Stimulated activated CD4-positive, alpha-beta T cell treated with anti-CD3 and anti-CD28 coated beads, TNF-alpha, amount 100 ng/mL, for 4 hours (primary cell): Measurements from ENCODE around the gene KRTAP10-11.
"Not testable (repeated sequence)": the region's sequence is repeated elsewhere in the genome, so short reads cannot be mapped to it uniquely, and the experiment has no call there.

Experiments used
- DNase-seq, 3 experiments: peaks; one replicate each; pipeline ENCODE4 v3.0.0-alpha.2; 2020; ENCODE audit warnings: low read depth in 3 of 3

KRTAP10-11 gene

DNA sequence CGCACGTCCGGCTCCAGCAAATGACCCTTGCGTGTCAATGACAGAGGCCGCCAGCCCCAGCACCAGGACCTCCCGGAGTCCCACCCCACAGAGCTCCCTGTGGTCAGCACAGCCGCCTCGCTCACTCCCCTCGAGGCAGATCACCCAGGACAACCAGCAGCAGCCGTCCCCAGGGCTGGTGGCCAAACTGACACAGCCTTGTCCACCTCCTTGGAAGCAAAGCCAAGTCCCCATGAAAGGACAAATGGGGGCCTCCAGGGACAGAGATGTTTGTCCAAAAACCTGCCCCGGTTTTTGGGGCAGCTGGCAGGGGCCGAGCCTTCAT lies 6.9 kb upstream of the KRTAP10-11 start:
- DNase-seq: no peak

DNA sequence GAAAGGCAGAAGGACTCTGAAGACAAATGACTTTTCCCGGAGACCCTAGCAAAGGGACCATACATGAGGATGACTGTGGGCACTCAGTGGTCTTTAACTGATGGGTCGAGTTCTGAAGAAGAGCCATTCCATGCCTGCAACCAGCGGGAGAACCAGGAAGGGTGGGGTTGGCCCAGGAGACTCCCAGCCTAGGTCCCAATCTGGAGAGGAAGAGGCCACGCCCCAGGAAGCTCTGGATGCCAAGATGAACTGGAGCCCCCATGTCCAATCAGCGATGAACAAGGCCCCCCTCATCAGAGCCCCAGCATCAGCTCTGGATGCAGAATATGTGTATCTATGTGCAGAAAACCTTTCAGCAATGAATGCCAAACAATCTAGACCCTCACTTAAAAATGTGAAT lies 5.5 kb upstream of the KRTAP10-11 start:
- no peak for DNase-seq

DNA sequence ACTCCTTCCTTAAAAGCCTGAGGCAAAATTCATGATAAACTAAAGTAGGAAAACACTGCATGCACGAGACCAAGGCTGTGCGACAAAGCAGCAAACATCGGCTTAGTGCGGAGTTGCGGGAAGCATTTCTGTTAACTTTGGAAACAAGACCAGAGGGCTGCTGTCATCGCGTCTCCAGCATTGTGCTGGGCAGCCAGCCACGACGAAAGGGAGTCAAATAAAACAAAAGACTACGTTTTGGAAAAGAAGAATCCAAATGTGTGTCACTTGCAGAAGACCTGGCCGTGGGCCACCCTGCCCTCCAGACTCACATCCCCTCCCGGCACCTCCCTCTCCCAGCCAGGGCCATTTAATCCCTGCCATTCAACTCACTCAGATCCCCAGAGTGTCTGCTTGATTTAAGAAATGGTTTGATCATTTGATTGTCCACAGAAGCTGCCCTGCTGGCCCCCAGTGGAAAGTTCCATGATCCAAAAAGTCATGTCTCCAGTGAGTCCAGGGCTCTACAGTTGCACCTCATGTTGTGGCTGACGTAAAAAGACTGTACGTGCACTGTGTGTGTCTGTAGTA lies 2.4 kb upstream of the KRTAP10-11 start:
- no peak for DNase-seq

DNA sequence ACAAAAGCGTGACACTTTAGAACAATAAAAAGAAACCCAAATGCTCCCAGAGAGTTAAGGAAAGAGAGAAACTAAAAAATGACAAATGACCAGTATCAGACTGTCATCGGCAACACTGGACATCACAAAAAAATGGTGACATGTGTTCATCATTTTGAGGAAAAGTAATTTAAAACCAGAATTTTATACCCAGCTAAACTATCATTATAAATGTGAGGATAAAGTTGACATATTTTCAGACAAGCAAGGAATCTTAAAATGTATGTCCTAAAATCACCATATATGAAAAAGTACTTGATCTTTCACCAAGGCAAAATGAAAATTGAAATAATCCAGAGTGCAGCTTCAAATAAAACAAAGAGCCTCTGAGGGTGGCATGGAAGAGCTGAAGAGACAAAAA lies 1.3 kb upstream of the KRTAP10-11 start:
- no peak for DNase-seq

DNA sequence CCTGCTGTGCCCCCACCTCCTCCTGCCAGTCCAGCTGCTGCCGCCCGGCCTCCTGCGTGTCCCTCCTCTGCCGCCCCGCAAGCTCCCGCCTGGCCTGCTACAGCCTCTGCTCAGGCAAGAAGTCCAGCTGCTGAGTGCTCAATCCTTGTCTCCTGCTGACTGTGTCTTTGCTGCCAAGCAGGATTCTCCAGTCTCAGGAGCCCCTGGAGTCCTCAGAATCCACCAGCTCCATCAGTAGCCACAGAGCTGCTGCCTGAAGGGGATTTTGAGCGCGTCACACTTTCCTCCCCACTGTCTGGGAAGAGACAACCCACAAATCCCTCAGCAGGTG lies 973 bp downstream of the KRTAP10-11 start:
- no peak for DNase-seq

DNA sequence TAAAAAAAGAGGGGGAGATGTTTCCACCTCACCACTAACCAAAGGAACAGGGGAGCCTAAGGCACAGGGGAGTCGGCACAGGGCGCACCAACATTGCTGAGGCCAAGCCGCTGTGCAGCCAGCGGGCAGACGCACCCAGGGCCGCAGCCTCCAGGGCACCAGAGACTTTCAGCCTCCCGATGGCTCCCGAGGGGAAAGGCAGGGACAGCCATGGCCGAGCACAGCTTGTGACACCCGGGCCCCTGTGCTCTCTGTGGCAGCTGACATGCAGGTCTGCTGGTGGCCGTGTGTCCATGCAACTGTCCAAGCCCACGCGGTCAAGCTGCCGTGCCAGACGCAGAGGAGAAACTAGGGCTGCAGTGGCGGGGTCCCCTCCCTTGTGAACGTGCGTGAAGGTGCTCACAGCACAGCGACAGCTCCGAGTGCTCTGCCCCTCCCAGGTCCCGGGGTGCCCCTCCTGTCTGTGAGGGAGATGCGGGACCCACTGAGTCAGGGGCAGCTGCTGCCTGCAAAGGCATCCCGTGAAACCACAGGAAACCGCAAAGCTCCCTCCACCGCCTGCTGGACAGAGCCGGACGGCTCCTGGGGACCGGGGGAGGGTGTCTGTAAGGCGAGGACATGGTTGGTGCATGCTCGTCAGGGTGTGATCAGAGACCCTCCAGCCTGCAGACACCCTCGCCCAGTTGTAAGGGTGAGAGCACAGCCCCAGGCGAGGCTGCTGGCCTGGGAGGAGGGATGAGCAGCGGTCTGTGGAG lies 2.5 kb downstream of the KRTAP10-11 start:
- DNase-seq: no peak

DNA sequence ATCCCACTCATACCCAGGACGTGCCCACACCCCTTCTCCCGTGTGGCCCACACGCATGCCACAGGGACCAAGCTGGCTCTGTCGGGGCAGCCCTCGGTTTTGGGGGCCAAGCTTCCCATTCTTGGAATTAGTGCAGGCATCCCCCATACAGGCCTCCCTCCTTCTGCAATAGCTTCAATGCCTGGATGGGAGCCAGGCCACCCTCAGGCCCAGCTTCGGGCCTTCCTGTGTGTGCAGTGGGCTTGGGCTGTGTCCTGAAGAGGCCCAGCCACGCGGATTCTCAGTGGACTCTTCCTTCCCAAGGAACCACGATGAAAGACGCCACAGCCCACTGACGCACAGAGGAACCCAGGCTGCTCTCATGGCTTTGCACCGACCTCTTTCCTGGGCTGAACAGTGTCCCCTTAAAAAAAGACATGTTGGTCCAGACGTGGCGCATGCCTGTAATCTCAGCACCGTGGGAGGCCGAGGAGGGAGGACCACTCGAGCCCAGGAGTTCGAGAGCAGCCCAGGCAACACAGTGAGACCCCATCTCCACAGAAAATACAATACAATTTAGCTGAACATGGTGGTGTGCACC lies 3.4 kb downstream of the KRTAP10-11 start:
- DNase-seq: no peak

DNA sequence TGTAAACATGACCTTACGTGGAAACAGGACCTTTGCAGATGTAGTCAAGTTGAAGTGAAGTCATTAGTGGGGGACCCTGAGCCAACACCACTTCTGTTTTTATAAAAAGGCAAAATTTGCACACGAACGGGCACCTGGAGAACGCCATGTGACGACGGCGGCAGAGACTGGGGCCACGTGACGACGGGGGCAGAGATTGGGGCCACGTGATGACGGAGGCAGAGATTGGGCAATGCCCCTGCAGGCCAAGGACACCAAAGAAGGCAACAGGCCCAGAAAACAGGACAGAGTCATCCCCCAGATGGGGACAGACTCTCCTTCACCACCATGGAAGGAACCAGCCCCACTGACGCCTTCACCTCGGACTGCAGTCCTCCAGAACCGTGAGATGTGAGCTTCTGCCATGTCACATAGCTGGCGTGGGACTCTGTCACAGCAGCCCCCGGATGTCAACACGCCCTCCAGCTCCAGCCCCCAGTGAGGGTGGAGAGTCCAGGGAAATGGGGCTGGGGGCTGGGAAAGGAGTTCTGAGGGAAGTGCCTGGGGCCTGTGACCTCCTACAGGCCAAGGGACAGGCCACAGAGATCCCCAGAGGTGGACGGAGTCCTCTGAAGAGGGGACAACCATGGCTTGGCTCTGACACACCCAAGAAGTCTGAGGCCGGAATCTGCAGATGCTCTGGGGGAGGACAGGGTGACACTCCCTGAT lies 4.2 kb downstream of the KRTAP10-11 start:
- no peak for DNase-seq

DNA sequence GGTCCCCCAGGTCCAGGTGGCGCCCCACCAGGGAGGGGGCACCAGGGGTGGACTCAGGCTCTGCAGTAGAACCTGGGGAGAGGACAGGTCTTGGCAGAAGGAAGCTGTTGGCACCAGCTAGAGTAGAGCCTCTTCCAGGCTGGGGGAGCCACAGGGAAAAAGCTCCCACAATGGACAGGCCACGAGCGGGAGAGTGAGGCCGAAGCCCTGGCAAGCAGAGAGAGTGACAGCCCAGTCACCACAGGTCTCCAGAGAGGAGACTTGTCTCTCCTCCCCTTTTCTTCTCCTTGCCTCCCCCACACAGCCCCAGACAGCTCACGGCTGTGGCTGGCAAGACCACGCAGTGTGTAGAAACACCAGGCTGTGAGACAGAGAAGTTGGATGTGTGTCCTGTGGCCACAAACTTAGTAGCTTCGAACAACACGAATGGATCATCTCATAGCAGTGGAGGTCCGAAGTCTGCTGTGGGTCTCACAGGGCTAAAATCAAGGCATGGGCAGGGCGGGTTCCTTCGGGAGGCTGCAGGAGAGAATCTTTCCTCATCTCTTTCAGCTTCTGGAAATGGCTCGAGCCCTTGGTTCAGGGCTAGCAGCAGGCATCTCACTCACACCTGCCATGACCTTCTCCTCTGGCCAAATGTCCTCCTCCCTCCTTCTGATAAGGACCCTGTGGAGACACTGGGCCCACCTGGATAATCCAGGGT lies 4.9 kb downstream of the KRTAP10-11 start:
- no peak for DNase-seq

DNA sequence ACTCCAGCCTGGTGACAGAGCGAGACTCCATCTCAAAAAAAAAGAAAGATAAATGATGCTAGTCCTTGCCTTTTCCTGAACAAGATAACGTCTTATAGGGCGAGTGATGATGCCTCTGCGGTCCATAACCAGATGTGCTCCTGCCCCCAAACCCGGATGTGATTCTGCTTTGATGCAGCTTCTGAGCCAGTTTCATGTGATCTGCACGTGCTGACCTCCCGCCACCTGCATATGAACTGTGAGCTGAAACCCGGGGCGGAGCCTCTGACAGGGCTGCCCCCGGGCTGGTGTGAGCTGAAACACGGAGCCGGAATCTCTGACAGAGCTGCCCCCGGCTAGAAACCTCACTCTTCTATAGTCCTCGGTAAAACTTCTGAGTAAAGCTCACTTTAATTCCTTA lies 6.9 kb downstream of the KRTAP10-11 start:
- DNase-seq: no peak

DNA sequence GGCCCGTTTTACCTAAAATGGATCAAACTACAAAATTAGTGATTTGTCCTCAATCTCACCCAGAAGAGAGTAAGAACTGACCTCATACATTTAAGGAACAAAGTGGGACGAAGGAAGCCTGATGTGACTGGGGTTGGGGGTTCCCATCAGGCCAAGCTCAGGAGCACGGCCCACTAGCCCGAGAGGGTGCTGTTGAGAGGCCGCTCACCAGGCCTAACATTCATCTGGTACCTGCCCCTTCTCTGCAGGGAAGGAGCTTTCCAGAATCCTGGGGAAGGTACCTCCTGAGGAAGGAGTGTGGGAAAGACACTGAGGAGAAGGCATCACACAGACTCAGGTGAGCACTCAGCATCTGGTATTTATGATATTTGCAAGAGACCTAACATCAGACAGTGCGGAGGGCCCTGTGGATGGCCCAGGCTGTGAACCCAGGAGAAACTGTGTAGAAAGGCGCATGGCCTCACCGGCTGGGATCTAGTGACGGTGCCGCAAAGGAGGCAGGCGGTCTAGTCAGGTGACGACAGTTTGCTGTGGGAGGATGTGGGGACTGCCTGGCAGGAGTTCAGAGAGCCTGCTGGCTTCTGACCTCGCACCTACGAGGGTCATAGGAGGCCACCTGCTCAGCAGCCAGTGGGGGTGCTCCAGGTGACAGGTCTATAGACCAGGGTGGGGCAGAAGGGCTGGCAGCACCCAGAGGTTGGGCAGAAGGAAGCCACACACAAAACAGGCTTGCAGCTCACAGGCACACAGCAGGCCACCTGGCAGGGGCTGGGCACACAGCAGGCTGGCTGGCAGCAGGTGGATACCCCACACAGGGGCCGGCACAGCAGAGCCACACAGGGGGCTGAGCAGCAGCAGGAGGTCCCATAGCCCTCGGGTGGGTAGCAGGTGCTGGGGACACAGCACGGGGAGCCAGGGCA lies 7.7 kb downstream of the KRTAP10-11 start:
- peak in 1 of 3 experiments; percentile 21 for DNase-seq

DNA sequence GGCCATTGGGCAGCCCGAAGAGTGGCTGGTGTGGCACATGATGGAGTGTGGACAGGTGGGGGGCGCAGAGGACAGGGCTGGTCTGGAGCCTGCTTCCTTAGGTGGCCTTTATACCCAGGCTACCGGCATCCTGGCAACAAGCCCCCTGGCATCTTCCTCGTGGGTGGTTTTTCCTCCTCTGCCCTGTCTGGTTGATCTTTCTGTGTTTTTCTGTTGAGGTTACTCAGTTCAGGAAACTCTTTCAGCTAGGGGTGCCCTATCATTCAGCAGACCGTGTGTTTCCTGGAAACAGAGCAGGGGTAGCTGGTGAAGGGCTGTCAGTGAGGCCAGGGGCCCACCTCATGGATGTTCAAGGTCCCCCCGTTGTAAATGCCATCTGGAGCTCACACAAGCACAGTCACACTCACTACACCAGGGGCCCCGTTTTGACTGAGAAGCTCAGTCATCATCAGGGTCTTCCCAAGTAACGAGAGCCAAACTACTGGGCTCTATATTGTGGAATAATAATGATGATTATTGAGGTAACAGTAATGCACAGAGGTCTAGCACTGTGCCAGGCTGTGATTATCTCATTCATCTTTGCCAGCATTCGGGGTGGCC lies 8.5 kb downstream of the KRTAP10-11 start, which contains the start of gene KRTAP12-4:
KRTAP12-4 (minus strand) TSS at position 84 of the 600 bp plus-strand sequence; CDS start at position 39, 45 bp downstream.
- no peak for DNase-seq

DNA sequence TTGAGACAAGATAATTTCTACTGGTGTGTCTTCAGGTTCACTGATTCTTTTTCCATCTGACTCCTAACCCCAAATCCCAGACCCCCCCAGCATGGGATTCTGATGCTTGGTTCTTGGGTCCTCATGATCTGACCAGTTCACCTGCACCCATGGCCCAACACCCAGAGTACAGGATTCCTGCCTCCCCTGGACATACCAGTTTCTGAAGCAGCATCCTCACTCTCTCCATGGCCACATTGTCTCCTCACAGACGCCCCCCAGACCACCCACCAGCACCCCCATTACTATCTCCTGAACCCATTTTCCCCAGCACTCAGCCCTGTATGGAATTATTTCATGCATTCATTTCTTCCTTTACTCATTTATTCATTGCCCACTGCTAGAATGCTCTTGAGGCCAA lies 10.7 kb downstream of the KRTAP10-11 start:
- no peak for DNase-seq

DNA sequence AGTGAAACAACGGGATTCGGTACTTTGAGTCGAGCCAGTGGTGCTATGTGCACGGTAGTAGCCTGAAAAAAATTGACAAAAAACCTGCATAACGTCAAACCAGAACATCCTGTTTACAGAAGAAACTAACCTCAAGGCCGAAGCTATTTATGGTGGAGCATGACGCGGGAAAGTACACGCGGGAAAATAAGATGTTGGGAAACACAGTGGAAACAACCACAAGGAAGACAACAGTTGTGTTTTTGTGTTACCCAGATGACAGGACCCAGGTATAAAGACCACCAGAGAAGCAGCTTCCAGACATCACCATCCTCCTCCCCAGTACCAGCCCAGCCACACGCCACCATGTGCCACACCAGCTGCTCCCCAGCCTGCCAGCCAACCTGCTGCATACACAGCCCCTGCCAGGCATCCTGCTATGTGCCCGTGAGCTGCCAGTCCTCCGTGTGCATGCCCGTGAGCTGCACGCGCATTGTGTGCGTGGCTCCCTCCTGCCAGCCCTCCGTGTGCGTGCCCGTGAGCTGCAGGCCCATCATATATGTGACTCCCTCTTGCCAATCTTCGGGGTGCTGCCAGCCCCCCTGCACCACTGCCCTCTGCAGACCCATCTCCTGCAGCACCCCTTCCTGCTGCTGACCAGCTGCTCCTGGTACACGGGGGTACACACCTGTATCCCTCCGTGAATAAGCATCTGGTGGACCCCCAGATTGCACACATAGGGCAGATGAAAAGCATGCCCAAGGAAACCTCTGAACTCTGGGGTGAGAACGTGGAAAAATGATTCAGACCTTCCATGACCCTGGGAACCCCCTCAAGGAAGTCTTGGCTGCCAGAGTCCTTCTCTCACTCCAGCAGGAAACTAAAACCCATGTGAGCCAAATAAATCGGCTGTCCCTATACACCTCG lies 11.7 kb downstream of the KRTAP10-11 start, which contains the start of gene KRTAP12-3:
KRTAP12-3 (plus strand) TSS at position 298 of the 906 bp plus-strand sequence; CDS start at position 346, 48 bp downstream.
- no peak for DNase-seq

DNA sequence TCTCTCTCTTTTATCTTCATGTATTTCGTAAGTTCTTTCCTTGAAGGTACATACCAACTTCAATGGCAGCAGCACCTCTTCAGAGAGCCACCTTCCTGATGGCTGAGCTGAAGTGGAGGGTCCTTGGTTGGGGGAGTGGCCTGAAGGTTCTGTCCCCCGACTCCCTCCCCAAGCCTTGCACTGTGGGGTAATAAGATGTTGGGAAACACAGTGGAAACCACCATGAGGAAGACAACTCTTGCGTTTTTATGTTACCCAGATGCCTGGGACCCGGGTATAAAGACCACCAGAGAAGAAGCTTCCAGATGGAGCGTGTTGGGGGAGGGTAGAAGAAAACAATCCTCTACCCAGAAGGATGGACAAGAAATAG lies 12.3 kb downstream of the KRTAP10-11 start:
- DNase-seq: no peak

DNA sequence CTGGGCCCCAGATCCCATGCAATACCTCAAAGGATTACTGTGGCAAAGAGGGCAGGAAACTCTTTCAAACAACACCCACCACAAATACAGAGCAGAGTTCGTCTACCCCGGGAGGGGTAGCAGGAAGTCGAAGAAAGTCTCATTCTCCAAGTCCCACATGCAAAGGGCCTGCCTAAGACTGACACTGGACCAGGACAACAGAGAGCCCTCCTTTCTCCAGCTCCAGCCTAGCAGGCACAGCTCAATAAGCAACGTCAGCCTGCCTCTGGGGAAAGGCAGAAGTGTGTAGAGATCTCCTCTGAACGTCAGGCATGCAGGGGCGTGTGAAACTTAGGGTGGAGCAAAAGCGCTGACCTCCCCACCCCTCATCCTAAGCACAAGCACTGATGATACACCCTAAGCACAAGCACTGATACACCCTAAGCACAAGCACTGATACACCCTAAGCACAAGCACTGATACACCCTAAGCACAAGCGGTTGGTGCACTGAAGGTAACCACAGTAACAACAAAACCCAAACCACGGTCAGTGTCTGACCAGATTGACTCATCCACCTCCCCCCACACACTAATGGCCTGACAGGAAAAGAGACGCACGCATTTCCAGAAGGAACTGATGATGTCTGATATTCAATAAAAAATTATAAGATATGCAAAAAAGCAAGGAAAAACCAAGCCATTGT lies 12.8 kb downstream of the KRTAP10-11 start:
- DNase-seq: no peak

DNA sequence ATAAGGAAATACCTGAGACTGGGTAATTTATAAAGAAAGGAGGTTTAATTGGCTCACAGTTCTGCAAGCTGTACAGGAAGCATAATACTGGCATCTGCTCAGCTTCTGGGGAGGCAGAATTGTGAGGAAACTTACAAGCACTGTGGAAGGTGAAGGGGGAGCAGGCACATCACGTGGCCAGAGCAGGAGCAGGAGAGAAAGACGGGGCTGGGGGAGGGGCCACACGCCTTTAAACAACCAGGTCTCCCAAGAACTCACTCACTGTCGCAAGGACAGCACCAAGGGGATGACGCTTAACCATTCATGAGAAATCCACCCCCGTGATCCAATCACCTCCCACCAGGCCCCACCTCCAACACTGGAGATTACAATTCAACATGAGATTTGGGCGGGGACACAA lies 15.4 kb downstream of the KRTAP10-11 start:
- not testable (repeated sequence) for DNase-seq

DNA sequence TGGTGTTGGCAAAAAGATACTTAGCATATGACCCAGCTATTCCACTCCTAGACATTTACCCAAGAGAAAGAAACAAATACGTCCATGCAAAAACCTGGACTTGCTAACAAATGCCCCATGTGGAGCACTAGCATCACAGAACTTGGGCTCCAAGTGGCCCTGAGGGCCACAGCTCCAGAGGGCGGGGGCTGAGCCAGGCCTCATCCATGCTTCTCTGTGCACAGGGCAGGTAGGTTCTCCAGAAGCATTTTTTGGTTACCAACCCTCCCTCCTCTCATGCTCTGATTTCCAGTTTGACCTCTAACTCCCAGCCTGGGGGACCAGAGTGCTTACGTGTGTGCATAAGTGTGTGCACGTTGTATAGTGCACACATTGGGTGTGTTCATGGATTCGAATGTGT lies 18.5 kb downstream of the KRTAP10-11 start:
- DNase-seq: no peak
